Inferior parietal cortex (tissue), 1 donor: ENCODE measurements around the gene SH3PXD2A.
"Not testable (repeated sequence)": the region's sequence is repeated elsewhere in the genome, so short reads cannot be mapped to it uniquely, and the experiment has no call there.

Experiments
- DNase-seq: peaks from one replicate; pipeline ENCODE4 v3.0.0-alpha.2; 2016; ENCODE audit errors: extremely low spot score

Gene SH3PXD2A

GRCh38 chr10:103648636-103649532 is 206.5 kb downstream of the SH3PXD2A start:
- DNase-seq, result peak; percentile 15

- no peak for DNase-seq
Observed at GRCh38 chr10:103648251-103648635, 207.1 kb downstream of the SH3PXD2A start.

GRCh38 chr10:103646304-103646703 is 209.1 kb downstream of the SH3PXD2A start:
- DNase-seq, result no peak

- peak; percentile 64 for DNase-seq
Observed at GRCh38 chr10:103645141-103646054, 210.0 kb downstream of the SH3PXD2A start.

GRCh38 chr10:103643381-103643780 is 212.0 kb downstream of the SH3PXD2A start:
- no peak for DNase-seq

GRCh38 chr10:103641326-103641725 is 214.1 kb downstream of the SH3PXD2A start:
- DNase-seq, result no peak

GRCh38 chr10:103640436-103641181 is 214.8 kb downstream of the SH3PXD2A start:
- peak; percentile 64 for DNase-seq

- no peak for DNase-seq
Observed at GRCh38 chr10:103638948-103639347, 216.4 kb downstream of the SH3PXD2A start.

GRCh38 chr10:103637927-103638557 is 217.3 kb downstream of the SH3PXD2A start:
- DNase-seq, result no peak

- no peak for DNase-seq
Observed at GRCh38 chr10:103637011-103637410, 218.4 kb downstream of the SH3PXD2A start.

- no peak for DNase-seq
Observed at GRCh38 chr10:103636492-103636891, 218.9 kb downstream of the SH3PXD2A start.

GRCh38 chr10:103635580-103635979 is 219.8 kb downstream of the SH3PXD2A start:
- DNase-seq, result no peak

- DNase-seq, result no peak
Observed at GRCh38 chr10:103633846-103634245, 221.5 kb downstream of the SH3PXD2A start.

- DNase-seq, result not testable (repeated sequence)
Observed at GRCh38 chr10:103632871-103633270, 222.5 kb downstream of the SH3PXD2A start.

GRCh38 chr10:103632247-103632642 is 223.1 kb downstream of the SH3PXD2A start:
- no peak for DNase-seq

GRCh38 chr10:103630156-103630555 is 225.2 kb downstream of the SH3PXD2A start:
- DNase-seq, result no peak

- no peak for DNase-seq
Observed at GRCh38 chr10:103629581-103629980, 225.8 kb downstream of the SH3PXD2A start.

- no peak for DNase-seq
Observed at GRCh38 chr10:103627893-103628292, 227.5 kb downstream of the SH3PXD2A start.

- no peak for DNase-seq
Observed at GRCh38 chr10:103627111-103627892, 228.1 kb downstream of the SH3PXD2A start.

- DNase-seq, result no peak
Observed at GRCh38 chr10:103626178-103626577, 229.2 kb downstream of the SH3PXD2A start.
